Glutamatergic neuron (in vitro differentiated cells): ENCODE measurements around the gene ARHGEF28. TPM values are rescaled to one million over a fixed set of nuclear protein-coding genes. Genes with fewer than 3 reads are reported as not detected.

Source experiments
- DNase-seq: peaks from one replicate; pipeline ENCODE4 v3.0.0; 2022
- H3K27ac Mint-ChIP-seq: one replicate; pipeline ENCODE4 v1.8.0; 2020; ENCODE audit warnings: mild to moderate bottlenecking, mixed read lengths, inconsistent platforms; ENCODE audit not compliant: unreplicated experiment
- H3K27me3 Mint-ChIP-seq: one replicate; pipeline ENCODE4 v1.8.0; 2020; ENCODE audit warnings: mild to moderate bottlenecking, moderate library complexity, mixed read lengths, inconsistent platforms; ENCODE audit not compliant: unreplicated experiment
- H3K36me3 Mint-ChIP-seq: one replicate; pipeline ENCODE4 v1.8.0; 2020; ENCODE audit warnings: mild to moderate bottlenecking, mixed read lengths, inconsistent platforms; ENCODE audit not compliant: unreplicated experiment
- H3K4me1 Mint-ChIP-seq: one replicate; pipeline ENCODE4 v1.8.0; 2020; ENCODE audit warnings: mild to moderate bottlenecking, low read depth, mixed read lengths, inconsistent platforms; ENCODE audit not compliant: unreplicated experiment
- H3K4me3 Mint-ChIP-seq: one replicate; pipeline ENCODE4 v1.8.0; 2020; ENCODE audit warnings: mild to moderate bottlenecking, mixed read lengths, inconsistent platforms; ENCODE audit not compliant: unreplicated experiment
- H3K9me3 Mint-ChIP-seq: one replicate; pipeline ENCODE4 v1.8.0; 2020; ENCODE audit warnings: mild to moderate bottlenecking, moderate library complexity, mixed read lengths, inconsistent platforms; ENCODE audit not compliant: unreplicated experiment
- CTCF ChIP-seq: fragments of 200-600 bp; sonication (generic); IDR thresholded peaks from one replicate; pipeline ENCODE4 v1.5.0; 2021; ENCODE audit not compliant: partially characterized antibody, unreplicated experiment
- total RNA-seq: library from RNA; stranded (reverse); fragmentation: NEBNext Ultra II Directional; extraction: Animal tissue kit (Norgen Biotek cat#: 25700); gene quantifications from one replicate; pipeline ENCODE4 v1.2.1, GENCODE V29; 2021; ENCODE audit not compliant: unreplicated experiment

Gene ARHGEF28
- total RNA-seq, 1 donor from 2014 or later: 0.47 TPM

GRCh38 chr5:73740274-73740790 is 114.3 kb downstream of the ARHGEF28 start:
- TF ChIP-seq CTCF: no peak
- Mint-ChIP-seq H3K4me3 (no peak overlapping the region), H3K9me3 (no peaks in the 10 kb centered on the region), H3K27me3 (peaks cover 4% of the 10 kb centered on the region), H3K36me3 (no peaks in the 10 kb centered on the region), H3K4me1 (no peaks in the 10 kb centered on the region), H3K27ac (no peak overlapping the region)
- no peak for DNase-seq

GRCh38 chr5:73743161-73743560 is 117.2 kb downstream of the ARHGEF28 start:
- H3K4me3 Mint-ChIP-seq: no peak overlapping the region
- no peak for DNase-seq
- H3K9me3 Mint-ChIP-seq: no peaks in the 10 kb centered on the region
- no peaks in the 10 kb centered on the region for H3K4me1 Mint-ChIP-seq
- peaks cover 3% of the 10 kb centered on the region for H3K27me3 Mint-ChIP-seq
- peaks cover 4% of the 10 kb centered on the region for H3K36me3 Mint-ChIP-seq
- no peak overlapping the region for H3K27ac Mint-ChIP-seq
- no peak for TF ChIP-seq CTCF

GRCh38 chr5:73745836-73746235 is 119.8 kb downstream of the ARHGEF28 start:
- Mint-ChIP-seq H3K4me1 (no peaks in the 10 kb centered on the region), H3K9me3 (no peaks in the 10 kb centered on the region), H3K4me3 (no peak overlapping the region), H3K27me3 (no peaks in the 10 kb centered on the region), H3K27ac (no peak overlapping the region), H3K36me3 (peaks cover 4% of the 10 kb centered on the region)
- no peak for DNase-seq
- no peak for TF ChIP-seq CTCF

DNA sequence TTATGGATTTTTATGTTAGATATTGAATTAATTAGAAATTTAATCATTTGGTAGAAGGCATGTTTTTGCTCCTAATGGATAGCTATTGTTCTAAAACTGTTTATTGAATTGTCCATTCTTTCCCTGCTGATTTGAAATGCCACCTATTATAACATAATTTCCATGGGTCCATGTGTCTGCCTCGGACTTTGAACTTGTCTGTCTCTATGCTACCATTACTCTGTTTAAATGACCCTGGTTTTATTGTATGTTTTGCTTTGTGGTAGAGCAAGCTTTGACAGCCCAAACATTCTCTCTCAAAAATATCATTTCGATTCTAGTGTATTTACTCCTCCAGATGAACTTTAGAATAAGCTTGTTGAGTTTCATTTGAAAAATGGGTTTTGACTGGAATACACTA is 120.6 kb downstream of the ARHGEF28 start:
- TF ChIP-seq CTCF: no peak
- no peak for DNase-seq

DNA sequence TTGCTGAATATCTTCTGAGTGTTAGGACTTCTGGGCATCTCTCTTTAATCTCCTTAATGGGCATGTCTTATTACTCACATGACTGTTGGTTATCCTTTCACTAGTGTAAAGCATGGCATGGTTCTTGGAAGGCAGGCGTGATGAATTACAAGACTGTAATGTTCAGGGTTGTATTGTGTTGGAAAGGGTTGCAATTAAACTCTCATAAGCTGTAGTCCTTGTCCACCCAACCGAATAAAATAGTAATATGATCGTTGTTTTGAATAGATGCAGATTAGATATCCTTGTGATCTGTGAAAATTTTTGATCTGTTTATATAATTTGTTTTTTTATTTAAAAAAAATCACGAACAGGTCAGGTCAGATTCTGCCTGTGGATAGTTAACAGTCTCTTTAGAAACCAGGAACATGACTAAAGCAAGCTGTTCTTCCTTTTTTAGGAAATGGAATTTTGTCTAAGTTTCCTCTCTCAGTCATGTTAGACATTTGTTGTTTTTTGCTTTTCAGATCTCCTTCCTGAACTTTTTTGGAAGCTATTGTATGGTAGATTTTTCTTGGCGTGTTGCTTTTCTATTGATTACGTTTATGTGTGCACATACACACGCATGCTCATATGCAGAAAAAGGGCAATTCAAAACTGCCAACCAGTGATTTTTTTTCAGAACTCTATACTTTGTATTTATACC is 121.8 kb downstream of the ARHGEF28 start:
- Mint-ChIP-seq H3K4me1 (no peaks in the 10 kb centered on the region), H3K4me3 (no peak overlapping the region), H3K9me3 (no peaks in the 10 kb centered on the region), H3K36me3 (peaks cover 4% of the 10 kb centered on the region), H3K27me3 (no peaks in the 10 kb centered on the region), H3K27ac (no peak overlapping the region)
- DNase-seq: no peak
- no peak for TF ChIP-seq CTCF

More for the DNA sequence above, 120.6 kb downstream of the ARHGEF28 start:
- H3K27ac Mint-ChIP-seq: no peak overlapping the region
- no peaks in the 10 kb centered on the region for H3K27me3 Mint-ChIP-seq
- no peaks in the 10 kb centered on the region for H3K4me1 Mint-ChIP-seq
- H3K4me3 Mint-ChIP-seq: no peak overlapping the region
- peaks cover 4% of the 10 kb centered on the region for H3K36me3 Mint-ChIP-seq
- H3K9me3 Mint-ChIP-seq: no peaks in the 10 kb centered on the region
